ENCODE results near the gene XPNPEP3.
"Not testable (repeated sequence)": the region's sequence is repeated elsewhere in the genome, so short reads cannot be mapped to it uniquely, and the experiment has no call there.

Gene XPNPEP3

DNA sequence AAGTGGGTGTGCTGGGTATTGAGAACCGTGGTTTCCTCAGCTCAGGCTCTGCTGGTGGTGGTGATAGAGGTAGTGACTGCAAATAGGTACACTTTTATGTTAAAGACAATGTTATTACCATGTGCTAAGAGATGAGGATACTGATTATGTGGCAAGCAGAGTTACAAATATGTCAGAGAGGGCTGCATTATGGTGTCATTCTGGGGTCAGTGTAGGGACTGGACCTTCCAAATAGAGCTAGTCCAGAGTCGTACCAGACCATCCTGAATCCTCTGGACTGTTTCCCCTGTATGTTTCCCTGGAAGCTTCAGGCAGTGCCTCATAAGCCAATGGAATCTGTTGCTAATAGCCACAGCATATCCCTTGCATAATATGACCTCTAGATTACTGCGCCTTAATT lies 5.1 kb downstream of the XPNPEP3 start, which contains the start of gene DNAJB7:
TSS of gene DNAJB7 (minus strand) at position 101 of the 400 bp plus-strand sequence. CDS start 119 bp downstream, outside the sequence.
- no peak for DNase-seq

DNA sequence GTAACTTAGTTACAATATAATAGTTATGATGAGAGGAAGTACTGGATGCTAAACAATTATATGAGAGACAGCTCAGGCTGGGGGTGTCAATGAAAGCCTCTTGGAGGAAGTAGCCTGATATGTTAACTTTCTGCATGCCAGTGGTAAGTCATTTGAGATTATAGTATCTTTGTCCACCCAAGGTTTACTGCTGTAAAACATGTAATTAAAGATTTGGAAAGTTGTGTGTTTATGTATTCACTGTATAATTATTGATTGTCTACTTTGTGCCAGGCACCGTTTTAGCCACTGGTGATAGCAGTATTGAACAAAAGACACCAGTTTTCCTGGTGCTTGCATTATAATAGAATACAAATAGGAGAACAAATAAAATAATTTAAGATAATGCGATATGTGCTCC lies 5.6 kb downstream of the XPNPEP3 start:
- DNase-seq = no peak

DNA sequence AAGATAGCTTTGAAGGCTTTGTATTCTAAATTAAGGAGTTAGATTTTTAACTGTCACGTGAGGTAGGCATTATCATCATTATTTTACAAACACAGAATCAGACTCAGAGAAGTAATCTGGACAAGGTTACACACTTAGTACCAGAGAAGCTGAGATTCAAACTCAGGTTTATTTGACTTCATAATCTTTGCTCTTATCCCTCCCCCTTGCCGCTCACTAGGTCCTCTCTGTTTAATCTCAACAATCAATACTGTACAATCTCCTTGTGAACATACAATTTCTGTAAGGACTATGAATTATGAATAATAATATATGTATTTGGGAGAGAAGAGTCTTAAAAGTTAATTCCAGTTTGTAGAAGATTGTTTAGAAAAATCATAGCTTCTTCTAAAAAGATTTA lies 10.2 kb downstream of the XPNPEP3 start:
- DNase-seq = no peak

DNA sequence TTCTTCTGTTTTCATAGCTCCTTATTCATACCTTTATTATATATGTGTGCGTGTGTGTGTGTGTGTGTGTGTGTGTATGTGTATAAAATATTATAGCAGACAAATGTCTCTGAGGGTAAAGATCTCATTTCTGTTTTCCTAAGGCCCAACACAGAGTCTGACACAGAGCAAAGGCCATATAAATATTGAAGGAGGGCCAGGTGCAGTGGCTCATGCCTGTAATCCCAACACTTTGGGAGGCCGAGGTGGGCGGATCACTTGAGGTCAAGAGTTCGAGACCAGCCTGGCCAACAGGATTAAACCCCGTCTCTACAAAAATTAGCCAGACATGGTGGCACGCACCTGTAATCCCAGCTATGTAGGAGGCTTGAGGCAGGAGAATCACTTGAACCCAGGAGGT lies 11.4 kb downstream of the XPNPEP3 start:
- DNase-seq = not testable (repeated sequence)

DNA sequence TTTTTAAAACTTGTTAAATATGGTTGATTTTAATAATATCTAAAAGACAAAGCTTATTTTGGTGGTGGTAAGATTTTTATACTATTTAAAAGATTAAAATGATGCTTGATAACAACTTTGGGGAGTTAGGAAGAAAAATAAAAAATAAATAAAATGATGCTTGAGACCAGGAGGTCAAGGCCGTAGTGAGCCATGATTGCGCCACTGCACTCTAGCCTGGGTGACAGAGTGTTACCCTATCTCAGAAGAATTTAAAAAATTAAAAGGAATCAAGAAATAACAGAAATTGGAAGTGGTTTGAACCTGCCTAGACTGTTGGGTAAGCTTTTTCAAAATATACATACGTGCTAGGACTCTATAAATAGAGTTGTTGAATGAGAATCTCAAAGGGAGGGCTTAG lies 17.1 kb downstream of the XPNPEP3 start:
- no peak for DNase-seq

DNA sequence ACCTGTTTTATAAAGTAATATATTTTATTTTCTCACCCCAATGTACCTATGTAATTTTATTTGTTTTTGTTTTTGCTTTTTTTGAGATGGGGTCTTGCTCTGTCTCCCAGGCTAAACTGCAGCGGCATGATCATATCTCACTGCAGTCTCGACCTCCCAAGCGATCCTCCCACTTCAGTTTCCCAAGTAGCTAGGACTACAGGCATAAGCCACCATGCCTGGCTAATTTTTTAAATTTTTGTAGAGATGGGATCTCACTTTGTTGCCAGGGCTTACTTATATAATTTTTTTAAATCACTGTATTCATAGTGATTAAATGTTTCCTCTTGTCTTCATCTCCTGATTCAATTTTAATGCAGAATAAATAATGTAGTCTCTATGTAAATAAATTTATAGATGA lies 18.2 kb downstream of the XPNPEP3 start:
- no peak for DNase-seq

DNA sequence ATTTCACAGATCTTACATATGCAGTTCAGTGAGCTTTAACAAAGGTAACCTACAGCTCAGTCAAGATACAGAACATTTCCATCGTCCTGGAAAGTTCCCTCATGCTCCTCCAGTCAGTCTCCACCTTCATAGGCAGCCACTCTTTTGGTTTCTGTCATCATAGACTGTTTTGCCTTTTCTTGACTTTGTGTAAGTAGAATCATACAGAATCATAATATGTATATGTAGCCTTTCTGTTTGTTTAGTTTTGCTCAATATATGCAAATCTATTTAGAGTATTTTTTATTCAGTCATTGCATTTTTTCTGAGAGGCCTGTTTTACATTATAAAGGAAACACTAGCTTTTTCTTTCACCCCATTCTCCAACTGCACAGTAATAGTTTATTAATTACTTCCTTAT lies 20.0 kb downstream of the XPNPEP3 start:
- DNase-seq = no peak

DNA sequence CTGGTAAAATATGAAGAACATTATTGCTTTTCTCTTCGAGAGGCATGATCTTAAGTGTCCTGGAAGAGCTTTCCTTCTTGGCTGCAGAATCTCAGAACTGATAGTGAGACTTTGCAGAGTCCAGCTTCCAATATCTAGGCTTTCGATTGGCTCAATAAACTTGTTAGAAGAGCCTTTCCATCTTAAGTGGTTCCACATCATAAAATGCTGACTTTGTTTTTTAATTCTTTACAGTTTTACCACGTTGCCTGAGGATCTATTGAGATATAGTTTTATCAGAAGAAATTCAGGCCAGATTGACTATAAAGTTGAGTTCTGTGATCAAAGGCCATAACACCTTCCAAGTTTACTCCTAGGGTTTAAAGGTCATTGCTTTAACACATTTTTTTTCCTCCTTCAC lies 20.5 kb downstream of the XPNPEP3 start:
- DNase-seq = no peak

DNA sequence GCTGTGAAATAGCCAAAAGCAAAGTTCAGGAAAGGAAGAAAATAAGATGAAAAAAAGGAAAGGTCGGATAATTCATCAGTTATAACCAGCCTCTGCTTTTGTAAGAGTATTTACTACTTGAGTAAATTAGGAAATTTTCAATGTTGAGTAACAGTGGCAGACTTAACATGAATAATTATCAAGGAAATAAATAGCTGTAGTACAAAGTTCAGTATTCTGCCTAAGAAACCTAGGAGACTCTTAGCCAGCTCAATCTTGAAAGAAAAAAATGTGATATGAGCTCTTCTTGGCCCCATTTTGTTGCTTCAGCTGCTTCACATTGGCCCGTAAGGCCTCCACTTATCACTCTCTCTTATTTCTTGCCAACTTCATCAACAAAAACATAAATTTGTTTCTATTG lies 22.0 kb downstream of the XPNPEP3 start:
- DNase-seq = no peak

DNA sequence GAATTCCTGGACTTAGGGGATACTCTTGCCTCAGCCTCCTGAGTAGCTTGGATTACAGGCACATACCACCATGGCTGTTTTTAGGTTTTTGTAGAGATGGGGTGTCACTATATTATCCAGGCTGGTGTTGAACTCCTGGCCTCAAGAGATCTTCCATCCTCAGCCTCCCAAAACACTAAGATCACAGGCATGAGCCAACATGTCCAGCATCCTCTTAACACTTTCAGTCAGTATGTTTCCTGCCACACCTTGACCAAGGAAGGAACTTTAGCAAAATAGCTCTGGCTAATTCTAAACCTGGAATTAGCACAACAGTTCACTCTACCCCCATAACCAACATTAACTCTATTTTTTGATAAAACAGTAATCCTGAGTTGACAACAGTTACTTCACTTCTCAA lies 32.2 kb downstream of the XPNPEP3 start:
- DNase-seq = no peak

DNA sequence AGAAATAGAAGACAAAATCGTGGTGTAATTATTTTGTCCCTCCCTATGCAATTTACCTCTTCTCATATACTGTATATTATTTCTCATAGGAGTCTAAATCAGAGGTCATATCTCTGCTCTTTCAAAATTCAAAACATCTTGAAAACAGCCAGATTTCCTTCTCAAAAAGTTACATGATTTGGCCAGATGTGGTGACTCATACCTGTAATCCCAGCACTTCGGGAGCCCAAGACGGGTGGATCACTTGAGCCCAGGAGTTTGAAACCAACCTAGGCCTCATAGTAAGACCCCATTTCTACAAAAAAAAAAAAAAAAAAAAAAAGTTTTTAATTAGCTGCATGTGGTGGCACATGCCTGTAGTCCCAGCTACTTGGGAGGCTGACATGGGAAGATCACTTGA lies 33.9 kb downstream of the XPNPEP3 start:
- no peak for DNase-seq

DNA sequence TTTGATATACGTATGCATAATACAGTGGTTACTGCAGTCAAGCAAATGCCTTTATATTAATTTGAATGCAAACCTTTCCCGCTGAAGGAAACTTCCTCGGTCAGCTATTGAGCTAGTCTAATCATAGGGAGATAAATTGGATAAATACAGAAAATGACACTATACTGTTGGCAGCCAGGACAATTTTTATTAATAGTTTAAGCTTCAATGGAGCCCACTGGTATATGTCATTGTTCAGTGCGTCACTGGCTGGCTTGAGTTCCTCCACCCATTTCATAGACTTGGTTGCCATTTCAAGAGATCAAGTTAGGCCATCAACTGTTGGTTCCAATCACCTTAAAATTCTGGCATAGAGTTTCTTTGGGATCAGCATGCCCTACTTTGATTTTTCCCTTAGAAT lies 37.5 kb downstream of the XPNPEP3 start:
- DNase-seq = no peak

DNA sequence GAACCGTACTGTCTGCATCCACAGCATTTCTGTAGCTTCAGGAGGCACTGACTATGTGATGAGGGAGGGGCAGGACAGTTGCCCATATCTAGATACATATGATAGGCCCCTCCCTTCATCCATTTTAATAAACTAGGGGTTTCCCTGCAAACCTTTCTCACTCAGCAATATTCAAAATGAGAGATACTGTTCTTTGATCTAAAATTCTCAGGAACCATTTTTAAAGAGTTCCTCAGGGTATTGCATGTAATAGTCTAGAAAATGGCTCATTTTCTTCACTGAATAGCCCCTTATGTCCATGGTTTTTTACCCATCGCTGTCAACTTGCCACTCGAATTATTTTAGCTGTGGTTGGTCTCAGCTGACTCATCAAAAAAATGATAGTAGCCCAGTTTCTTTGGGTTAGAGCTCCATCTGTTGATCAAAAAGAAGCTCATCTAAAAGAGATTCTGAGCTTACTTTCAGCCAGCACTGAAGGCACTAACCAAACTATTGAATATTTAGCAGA lies 42.0 kb downstream of the XPNPEP3 start:
- no peak for DNase-seq

DNA sequence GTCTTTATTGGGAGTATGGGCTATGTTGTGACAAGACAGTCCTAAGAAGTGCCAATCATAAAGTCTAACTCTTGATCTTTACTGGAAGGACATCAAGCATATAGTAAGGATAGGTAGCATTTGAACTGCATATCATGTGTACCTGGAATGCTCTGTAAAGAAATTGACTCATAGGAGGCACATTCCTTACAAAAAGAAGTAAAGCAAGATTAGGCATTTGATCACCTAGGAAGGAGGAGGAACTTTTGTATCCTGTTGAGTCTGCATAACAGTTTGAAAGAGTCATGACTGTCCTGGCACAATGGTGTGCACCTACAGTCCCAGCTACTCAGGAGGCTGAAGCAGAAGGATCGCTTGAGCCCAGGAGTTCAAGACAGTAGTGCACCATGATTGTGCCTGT lies 47.2 kb downstream of the XPNPEP3 start:
- no peak for DNase-seq

DNA sequence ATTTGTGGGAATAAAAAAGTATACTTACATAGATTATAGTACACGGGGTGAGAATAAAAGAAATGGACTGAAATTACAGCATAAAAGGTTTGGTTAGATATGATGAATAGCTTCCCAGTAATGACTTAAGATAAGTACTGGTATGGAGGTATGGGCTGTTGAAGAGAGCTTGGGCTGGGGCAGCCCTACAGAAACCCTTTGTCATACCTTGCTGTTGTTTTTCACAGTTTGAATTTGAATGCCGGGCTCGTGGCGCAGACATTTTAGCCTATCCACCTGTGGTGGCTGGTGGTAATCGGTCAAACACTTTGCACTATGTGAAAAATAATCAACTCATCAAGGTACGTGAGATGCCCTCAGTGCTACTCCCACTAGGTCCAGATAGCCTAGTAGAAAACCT lies 51.9 kb downstream of the XPNPEP3 start:
- DNase-seq = no peak

DNA sequence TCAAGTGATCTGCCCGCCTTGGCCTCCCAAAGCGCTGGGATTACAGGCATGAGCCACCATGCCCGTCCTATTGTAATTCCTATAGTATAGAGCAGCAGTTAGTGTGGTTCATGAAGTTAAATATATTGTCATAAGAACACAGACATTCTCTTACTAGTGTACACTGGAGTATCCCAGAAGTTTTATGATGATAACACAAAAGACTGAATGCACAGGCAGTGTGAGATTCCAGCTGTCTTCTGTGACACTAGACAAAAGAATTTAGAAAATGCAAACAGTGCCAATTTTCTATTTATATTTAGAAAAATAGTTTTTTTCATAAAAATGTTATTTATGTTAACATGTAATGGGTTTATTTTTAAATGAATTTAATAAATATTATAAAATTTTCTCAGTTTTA lies 54.8 kb downstream of the XPNPEP3 start:
- no peak for DNase-seq

DNA sequence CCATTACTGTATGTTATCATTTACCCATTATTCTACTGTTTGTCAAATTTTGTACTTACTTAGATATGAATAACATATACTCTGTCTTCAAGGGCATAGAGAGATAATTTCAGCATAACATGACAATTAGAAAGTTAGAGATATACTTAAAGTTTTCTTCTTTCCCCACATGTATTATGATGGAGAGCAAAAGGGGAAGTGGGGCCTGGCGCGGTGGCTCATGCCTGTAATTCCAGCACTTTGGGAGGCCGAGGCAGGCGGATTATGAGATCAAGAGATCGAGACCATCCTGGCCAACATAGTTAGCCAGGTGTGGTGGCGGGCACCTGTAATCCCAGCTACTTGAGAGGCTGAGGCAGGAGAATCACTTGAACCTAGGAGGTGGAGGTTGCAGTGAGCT lies 56.0 kb downstream of the XPNPEP3 start:
- not testable (repeated sequence) for DNase-seq

DNA sequence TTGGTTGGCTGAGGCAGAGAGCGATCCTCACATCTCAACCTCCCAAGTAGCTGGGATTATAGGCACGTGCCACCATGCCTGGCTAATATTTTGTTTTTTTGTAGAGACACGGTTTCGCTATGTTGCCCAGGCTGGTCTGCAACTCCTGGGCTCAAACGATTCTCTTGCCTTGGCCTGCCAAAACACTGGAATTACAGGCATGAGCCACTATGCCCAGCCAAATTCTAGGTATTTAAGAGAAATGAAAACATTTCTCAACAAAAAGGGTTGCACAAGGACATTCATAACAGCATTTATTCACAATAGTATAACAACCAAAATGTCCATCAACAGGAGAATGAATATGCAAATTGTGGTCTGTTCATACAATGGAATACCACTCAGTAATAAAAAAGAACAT lies 62.5 kb downstream of the XPNPEP3 start:
- DNase-seq = no peak

DNA sequence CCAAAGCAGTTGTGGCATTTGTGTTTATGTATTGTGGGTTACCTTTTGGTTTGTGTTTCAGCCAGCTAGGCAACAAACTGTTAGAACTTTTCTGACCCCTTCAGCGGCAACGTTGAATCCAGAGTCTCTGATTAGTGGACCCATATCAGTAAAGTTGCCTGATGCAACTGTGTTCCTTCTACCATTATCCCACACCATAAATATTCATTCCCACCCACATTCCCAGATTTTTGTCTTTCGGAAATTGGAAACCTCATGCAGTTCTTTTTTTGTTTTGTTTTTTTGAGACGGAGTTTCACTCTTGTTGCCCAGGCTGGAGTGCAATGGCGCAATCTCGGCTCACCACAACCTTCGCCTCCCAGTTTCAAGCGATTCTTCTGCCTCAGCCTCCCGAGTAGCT lies 63.6 kb downstream of the XPNPEP3 start:
- no peak for DNase-seq

DNA sequence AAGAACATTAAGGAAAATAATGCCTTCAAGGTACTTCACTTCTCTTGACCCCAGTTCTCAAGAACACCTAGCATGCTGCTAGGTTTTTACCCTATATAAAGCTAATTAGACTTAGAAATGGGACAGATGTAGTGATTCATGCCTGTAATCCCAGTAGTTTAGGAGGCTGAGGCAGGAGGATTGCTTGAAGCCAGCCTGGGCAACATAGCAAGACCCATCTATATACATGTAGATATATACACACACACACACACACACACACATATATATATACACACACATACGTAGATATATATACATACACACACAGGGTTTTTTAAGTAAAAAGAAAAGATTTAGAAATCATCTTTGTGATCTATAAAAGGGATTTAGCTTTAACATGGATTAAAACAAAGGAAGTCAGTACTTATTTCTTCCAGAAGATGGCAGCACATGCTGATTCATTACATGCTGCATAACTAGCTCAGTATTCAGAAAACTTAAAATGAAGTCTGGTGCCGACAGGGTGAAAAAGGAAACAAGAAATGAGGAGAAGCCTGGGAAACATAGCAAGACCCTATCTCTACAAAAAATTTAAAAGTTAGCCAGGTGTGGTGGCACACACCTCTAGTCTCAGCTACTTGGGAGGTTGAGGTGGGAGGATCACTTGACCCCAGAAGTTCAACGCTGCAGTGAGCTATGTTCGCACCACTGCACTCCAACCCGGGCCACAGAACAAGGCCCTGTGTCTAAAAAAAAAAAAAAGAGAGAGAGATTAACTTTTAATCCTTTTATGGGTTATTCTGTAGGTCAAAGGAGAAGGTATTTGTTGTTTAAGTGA lies 65.7 kb downstream of the XPNPEP3 start:
- no peak for DNase-seq

DNA sequence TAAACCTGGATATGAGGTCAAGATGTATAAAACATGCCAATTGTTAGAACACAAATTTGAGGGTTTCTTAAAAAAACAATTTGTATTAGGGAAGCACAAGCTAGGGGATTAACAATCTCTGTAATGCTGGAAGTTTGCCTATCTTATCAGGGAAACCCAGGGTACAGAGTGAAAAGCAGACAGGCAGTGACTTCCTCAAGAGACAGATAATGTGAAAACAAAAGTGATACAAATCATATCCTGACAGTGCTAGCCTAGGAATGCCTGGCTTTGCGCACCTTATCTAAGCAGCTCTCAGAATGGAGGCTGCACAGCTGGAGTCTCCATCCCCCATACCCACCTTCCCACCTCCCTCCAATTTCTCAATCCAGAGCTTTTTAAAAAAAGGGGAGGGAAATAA lies 71.7 kb downstream of the XPNPEP3 start:
- no peak for DNase-seq

DNA sequence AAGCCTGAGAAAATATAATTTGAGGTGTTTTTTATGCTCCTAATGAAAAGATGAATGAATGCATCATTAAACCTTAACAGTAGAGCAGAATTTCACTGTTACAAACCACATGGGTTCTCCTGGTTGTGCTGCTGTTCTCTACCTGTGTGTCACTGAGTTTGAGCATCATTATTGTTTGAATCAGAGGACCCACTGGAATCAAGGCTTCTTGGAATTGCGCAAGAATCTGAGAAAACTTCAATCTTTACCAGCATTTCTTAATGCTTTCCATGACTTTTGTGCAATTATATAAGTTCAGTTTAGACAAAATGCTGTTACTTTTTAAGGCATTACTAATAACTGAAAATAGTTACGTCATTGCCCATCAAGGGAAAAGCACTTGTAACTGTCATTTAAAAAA lies 75.4 kb downstream of the XPNPEP3 start:
- DNase-seq = no peak

DNA sequence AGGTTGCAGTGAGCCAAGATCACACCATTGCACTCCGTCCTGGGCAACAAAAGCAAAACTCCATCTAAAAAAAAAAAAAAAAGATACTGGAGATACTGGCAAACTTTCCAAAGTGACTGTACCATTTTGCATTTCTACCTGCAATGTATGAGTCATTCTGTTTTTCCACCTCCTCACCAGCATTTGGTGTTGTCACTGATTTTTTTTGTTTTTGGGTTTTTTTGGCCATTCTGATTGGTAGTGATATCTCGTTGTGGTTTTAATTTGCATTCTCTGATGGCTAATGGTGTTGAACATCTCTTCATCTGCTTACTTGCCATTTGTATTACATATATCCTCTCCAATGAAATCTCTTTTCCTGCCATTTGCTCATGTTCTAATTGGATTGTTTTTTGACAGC lies 82.3 kb downstream of the XPNPEP3 start:
- no peak for DNase-seq

DNA sequence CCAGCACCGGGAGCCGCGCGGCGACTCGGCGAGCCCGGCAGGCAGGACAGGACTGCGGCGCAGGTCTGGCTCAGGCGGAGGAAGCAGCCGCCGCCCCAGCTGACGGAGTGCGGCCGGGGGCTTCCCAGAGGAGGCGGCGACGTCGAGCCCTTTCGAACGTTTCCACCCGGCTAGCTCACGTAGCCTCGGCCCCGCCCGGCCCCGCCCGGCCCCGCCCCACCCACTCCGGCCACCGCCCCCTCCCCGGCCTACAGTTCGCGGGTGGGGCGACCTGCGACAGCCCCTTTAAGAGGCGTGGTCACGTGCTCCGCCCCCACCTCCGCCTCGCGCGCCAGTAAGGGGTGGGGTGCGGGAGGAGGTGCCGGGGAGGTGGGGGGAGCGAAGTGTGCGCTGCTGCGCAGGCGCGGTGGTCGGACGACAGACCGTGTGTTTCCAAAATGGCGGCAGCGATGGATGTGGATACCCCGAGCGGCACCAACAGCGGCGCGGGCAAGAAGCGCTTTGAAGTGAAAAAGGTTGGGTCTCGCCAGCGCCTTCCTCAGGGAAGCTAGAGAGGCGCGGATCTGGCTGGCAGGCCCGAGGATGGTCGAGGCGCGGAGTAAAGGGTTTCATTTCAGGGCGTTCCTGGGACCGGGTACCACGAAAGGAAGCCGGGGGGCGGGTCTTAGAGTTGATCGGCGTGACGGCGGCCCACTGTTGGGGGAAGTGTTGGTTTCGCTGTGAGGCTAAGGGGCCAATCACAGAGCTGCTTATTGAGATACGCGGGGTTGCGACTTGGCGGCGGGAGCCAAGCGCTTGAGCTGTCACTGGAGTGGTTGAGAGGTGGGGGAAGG lies 94.2 kb downstream of the XPNPEP3 start, which contains the start of gene RBX1:
TSS of gene RBX1 (plus strand) at position 417 of the 833 bp plus-strand sequence. CDS start at position 438, 21 bp downstream.
- peak; percentile 98 for DNase-seq

Measured in activated CD8-positive, alpha-beta memory T cell treated with anti-CD3 and anti-CD28 coated beads, Interleukin-2, amount 50 U/mL, for 48 hours (primary cell).